ENCODE results near the gene RPP38. TPM values are rescaled to one million over a fixed set of nuclear protein-coding genes. Genes with fewer than 3 reads are reported as not detected.

RPP38 gene
- total and polyA plus RNA-seq, 2 of the 8 experiments (the other 6 are each of a cell fraction or from before 2014, with no cell fraction given): 20.8 to 23.3 TPM

DNA sequence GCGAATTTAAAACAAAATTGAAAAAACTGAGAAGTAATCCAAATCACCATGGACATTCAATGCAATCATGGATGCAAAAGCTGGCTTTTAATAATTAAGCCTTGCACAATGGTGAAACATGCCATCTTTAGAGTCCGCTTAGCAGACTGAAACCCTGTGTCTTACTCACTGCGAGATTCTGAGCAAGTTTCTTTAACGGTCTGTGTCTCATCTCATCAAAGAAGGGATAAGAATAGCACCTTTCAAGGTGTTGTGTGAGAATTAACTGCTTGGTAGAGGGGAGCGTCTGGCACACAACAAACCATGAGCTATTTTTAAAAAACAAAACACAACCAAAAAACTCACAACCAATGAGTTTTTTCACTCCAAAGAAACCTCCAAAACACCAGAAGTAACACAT, 30.0 kb upstream of the RPP38 start (continued):
- TF ChIP-seq, protein P1, sequence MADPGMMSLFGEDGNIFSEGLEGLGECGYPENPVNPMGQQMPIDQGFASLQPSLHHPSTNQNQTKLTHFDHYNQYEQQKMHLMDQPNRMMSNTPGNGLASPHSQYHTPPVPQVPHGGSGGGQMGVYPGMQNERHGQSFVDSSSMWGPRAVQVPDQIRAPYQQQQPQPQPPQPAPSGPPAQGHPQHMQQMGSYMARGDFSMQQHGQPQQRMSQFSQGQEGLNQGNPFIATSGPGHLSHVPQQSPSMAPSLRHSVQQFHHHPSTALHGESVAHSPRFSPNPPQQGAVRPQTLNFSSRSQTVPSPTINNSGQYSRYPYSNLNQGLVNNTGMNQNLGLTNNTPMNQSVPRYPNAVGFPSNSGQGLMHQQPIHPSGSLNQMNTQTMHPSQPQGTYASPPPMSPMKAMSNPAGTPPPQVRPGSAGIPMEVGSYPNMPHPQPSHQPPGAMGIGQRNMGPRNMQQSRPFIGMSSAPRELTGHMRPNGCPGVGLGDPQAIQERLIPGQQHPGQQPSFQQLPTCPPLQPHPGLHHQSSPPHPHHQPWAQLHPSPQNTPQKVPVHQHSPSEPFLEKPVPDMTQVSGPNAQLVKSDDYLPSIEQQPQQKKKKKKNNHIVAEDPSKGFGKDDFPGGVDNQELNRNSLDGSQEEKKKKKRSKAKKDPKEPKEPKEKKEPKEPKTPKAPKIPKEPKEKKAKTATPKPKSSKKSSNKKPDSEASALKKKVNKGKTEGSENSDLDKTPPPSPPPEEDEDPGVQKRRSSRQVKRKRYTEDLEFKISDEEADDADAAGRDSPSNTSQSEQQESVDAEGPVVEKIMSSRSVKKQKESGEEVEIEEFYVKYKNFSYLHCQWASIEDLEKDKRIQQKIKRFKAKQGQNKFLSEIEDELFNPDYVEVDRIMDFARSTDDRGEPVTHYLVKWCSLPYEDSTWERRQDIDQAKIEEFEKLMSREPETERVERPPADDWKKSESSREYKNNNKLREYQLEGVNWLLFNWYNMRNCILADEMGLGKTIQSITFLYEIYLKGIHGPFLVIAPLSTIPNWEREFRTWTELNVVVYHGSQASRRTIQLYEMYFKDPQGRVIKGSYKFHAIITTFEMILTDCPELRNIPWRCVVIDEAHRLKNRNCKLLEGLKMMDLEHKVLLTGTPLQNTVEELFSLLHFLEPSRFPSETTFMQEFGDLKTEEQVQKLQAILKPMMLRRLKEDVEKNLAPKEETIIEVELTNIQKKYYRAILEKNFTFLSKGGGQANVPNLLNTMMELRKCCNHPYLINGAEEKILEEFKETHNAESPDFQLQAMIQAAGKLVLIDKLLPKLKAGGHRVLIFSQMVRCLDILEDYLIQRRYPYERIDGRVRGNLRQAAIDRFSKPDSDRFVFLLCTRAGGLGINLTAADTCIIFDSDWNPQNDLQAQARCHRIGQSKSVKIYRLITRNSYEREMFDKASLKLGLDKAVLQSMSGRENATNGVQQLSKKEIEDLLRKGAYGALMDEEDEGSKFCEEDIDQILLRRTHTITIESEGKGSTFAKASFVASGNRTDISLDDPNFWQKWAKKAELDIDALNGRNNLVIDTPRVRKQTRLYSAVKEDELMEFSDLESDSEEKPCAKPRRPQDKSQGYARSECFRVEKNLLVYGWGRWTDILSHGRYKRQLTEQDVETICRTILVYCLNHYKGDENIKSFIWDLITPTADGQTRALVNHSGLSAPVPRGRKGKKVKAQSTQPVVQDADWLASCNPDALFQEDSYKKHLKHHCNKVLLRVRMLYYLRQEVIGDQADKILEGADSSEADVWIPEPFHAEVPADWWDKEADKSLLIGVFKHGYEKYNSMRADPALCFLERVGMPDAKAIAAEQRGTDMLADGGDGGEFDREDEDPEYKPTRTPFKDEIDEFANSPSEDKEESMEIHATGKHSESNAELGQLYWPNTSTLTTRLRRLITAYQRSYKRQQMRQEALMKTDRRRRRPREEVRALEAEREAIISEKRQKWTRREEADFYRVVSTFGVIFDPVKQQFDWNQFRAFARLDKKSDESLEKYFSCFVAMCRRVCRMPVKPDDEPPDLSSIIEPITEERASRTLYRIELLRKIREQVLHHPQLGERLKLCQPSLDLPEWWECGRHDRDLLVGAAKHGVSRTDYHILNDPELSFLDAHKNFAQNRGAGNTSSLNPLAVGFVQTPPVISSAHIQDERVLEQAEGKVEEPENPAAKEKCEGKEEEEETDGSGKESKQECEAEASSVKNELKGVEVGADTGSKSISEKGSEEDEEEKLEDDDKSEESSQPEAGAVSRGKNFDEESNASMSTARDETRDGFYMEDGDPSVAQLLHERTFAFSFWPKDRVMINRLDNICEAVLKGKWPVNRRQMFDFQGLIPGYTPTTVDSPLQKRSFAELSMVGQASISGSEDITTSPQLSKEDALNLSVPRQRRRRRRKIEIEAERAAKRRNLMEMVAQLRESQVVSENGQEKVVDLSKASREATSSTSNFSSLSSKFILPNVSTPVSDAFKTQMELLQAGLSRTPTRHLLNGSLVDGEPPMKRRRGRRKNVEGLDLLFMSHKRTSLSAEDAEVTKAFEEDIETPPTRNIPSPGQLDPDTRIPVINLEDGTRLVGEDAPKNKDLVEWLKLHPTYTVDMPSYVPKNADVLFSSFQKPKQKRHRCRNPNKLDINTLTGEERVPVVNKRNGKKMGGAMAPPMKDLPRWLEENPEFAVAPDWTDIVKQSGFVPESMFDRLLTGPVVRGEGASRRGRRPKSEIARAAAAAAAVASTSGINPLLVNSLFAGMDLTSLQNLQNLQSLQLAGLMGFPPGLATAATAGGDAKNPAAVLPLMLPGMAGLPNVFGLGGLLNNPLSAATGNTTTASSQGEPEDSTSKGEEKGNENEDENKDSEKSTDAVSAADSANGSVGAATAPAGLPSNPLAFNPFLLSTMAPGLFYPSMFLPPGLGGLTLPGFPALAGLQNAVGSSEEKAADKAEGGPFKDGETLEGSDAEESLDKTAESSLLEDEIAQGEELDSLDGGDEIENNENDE (IDR thresholded peaks at IDR 0.05; ENCODE audit: insufficient replicate concordance, low read length): no peak
- TF ChIP-seq SP4 (IDR thresholded peaks at IDR 0.05; ENCODE audit: low read length): no peak
